NB4 (cell line): ENCODE results near the gene CSNK1D.

ENCODE experiments used
- MYC ChIP-seq: IDR thresholded peaks from 2 replicates; pipeline ENCODE4 v1.6.1; 2011; ENCODE audit warnings: low read depth, low read length
- POLR2A ChIP-seq: IDR thresholded peaks from 2 replicates; pipeline ENCODE4 v1.6.1; 2011; ENCODE audit warnings: mild to moderate bottlenecking; ENCODE audit not compliant: insufficient read length; ENCODE audit errors: extremely low read depth
- TF ChIP-seq, protein P1 (sequence below): IDR thresholded peaks from one replicate; pipeline ENCODE4 v1.5.1; 2012; ENCODE audit warnings: low read depth, low read length

DNA sequence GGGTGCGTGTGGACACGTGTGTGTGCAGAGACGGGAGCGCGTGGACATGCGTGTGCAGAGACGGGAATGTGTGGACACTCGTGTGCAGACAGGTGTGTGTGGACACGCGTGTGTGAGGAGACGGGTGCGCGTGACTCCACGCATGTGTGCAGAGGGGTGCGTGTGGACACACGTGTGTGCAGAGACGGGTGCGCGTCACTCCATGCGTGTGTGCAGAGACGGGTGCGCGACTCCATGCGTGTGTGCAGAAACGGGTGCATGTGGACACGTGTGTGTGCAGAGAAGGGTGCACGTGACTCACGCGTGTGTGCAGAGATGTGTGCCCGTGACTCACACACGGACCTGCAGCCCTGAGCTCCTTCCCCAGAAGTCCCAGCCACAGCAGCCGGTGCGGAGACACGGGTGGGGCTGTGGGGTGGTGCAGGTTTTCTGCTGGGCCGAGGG is 46.1 kb upstream of the CSNK1D start:
- TF ChIP-seq, protein P1, sequence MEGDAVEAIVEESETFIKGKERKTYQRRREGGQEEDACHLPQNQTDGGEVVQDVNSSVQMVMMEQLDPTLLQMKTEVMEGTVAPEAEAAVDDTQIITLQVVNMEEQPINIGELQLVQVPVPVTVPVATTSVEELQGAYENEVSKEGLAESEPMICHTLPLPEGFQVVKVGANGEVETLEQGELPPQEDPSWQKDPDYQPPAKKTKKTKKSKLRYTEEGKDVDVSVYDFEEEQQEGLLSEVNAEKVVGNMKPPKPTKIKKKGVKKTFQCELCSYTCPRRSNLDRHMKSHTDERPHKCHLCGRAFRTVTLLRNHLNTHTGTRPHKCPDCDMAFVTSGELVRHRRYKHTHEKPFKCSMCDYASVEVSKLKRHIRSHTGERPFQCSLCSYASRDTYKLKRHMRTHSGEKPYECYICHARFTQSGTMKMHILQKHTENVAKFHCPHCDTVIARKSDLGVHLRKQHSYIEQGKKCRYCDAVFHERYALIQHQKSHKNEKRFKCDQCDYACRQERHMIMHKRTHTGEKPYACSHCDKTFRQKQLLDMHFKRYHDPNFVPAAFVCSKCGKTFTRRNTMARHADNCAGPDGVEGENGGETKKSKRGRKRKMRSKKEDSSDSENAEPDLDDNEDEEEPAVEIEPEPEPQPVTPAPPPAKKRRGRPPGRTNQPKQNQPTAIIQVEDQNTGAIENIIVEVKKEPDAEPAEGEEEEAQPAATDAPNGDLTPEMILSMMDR = no peak
- TF ChIP-seq POLR2A (no peak), MYC (no peak)
